ENCODE data around the gene CACNA2D1. TPM values are rescaled to one million over a fixed set of nuclear protein-coding genes. Genes with fewer than 3 reads are reported as not detected.
"Not testable (repeated sequence)": the region's sequence is repeated elsewhere in the genome, so short reads cannot be mapped to it uniquely, and the experiment has no call there.

Gene CACNA2D1
- total RNA-seq, 4 donors from 2014 or later = 29.8 to 47.6 (median 36.6) TPM

- 67 to 87% methylated on average over 1 of the region's 1 CpG for WGBS, 2 donors (ENCODE audit: low coverage in 1 of 2)
- no peaks in the 10 kb centered on the region for H3K9me3 ChIP-seq
- no peak for ATAC-seq
- no peak overlapping the region for H3K27ac ChIP-seq
- H3K4me1 ChIP-seq = peaks cover 0 to 4% (median 0%) of the 10 kb centered on the region in 3 donors
- H3K36me3 ChIP-seq = no peaks in the 10 kb centered on the region
- TF ChIP-seq POLR2AphosphoS5 (IDR thresholded peaks at IDR 0.05) (no peak), POLR2A (IDR thresholded peaks at IDR 0.05) (no peak), CTCF (IDR thresholded peaks at IDR 0.05) (peak in 3 of 4 experiments; percentile 11 to 44 (median 21)), EP300 (IDR thresholded peaks at IDR 0.05) (no peak)
- H3K27me3 ChIP-seq = no peaks in the 10 kb centered on the region
- no peak overlapping the region for H3K4me3 ChIP-seq
Measured at GRCh38 chr7:82017334-82017943, 426.1 kb downstream of the CACNA2D1 start.

- Histone ChIP-seq H3K27ac (no peak overlapping the region), H3K27me3 (no peaks in the 10 kb centered on the region), H3K4me1 (peaks cover 0 to 4% (median 0%) of the 10 kb centered on the region in 3 donors), H3K4me3 (no peak overlapping the region), H3K36me3 (peaks cover 0 to 4% of the 10 kb centered on the region in 2 donors), H3K9me3 (no peaks in the 10 kb centered on the region)
- no peak for TF ChIP-seq POLR2A (IDR thresholded peaks at IDR 0.05)
- TF ChIP-seq POLR2AphosphoS5 (IDR thresholded peaks at IDR 0.05) = no peak
- 79 to 88% methylated on average over 2 of the region's 2 CpGs for WGBS, 2 donors (ENCODE audit: low coverage in 1 of 2)
- no peak for ATAC-seq
Measured at GRCh38 chr7:82015751-82016150, 427.8 kb downstream of the CACNA2D1 start.

- H3K9me3 ChIP-seq, H3K4me3 ChIP-seq, H3K27me3 ChIP-seq, H3K4me1 ChIP-seq, H3K36me3 ChIP-seq, ATAC-seq, H3K27ac ChIP-seq: not testable (repeated sequence)
- 90 to 97% methylated on average over 5 to 9 of the region's 9 CpGs for WGBS, 2 donors (ENCODE audit: low coverage in 1 of 2)
Measured at GRCh38 chr7:82014574-82014973, 429.0 kb downstream of the CACNA2D1 start.

- H3K36me3 ChIP-seq = peaks cover 0 to 4% of the 10 kb centered on the region in 2 donors
- H3K27me3 ChIP-seq = no peaks in the 10 kb centered on the region
- H3K27ac ChIP-seq = no peak overlapping the region
- no peak for TF ChIP-seq CTCF (IDR thresholded peaks at IDR 0.05)
- no peak for TF ChIP-seq EP300 (IDR thresholded peaks at IDR 0.05)
- no peak for TF ChIP-seq POLR2AphosphoS5 (IDR thresholded peaks at IDR 0.05)
- no peak for TF ChIP-seq POLR2A (IDR thresholded peaks at IDR 0.05)
- no peaks in the 10 kb centered on the region for H3K9me3 ChIP-seq
- H3K4me1 ChIP-seq = peaks cover 0 to 4% (median 0%) of the 10 kb centered on the region in 3 donors
- no peak for ATAC-seq
- H3K4me3 ChIP-seq = no peak overlapping the region
- 36 to 57% methylated on average over 4 of the region's 4 CpGs for WGBS, 2 donors (ENCODE audit: low coverage in 1 of 2)
Measured at GRCh38 chr7:82012453-82012852, 431.1 kb downstream of the CACNA2D1 start.

- H3K27me3 ChIP-seq = no peaks in the 10 kb centered on the region
- H3K27ac ChIP-seq = no peak overlapping the region
- H3K4me1 ChIP-seq = peaks cover 0 to 4% (median 0%) of the 10 kb centered on the region in 3 donors
- no peak overlapping the region for H3K4me3 ChIP-seq
- no peak for ATAC-seq
- WGBS, 2 donors (ENCODE audit: low coverage in 1 of 2) = 100% methylated on average over 1 of the region's 1 CpG; no CpG with 5 or more reads in 1 of the 2 donors
- peaks cover 0 to 4% of the 10 kb centered on the region in 2 donors for H3K36me3 ChIP-seq
- TF ChIP-seq POLR2A (IDR thresholded peaks at IDR 0.05) (no peak), EP300 (IDR thresholded peaks at IDR 0.05) (no peak), CTCF (IDR thresholded peaks at IDR 0.05) (no peak), POLR2AphosphoS5 (IDR thresholded peaks at IDR 0.05) (no peak)
- H3K9me3 ChIP-seq = no peaks in the 10 kb centered on the region
Measured at GRCh38 chr7:82010416-82010815, 433.2 kb downstream of the CACNA2D1 start.

- Histone ChIP-seq H3K9me3 (no peaks in the 10 kb centered on the region), H3K4me1 (no peaks in the 10 kb centered on the region), H3K4me3 (no peak overlapping the region), H3K36me3 (peaks cover 0 to 4% of the 10 kb centered on the region in 2 donors), H3K27ac (no peak overlapping the region), H3K27me3 (no peaks in the 10 kb centered on the region)
- ATAC-seq = no peak
- TF ChIP-seq POLR2A (IDR thresholded peaks at IDR 0.05) (no peak), POLR2AphosphoS5 (IDR thresholded peaks at IDR 0.05) (no peak), CTCF (IDR thresholded peaks at IDR 0.05) (no peak), EP300 (IDR thresholded peaks at IDR 0.05) (no peak)
- 36 to 48% methylated on average over 3 of the region's 3 CpGs for WGBS, 2 donors (ENCODE audit: low coverage in 1 of 2)
Measured at GRCh38 chr7:82007315-82007714, 436.3 kb downstream of the CACNA2D1 start.
